ENCODE data around the gene DNAJA2.

Gene DNAJA2

DNA sequence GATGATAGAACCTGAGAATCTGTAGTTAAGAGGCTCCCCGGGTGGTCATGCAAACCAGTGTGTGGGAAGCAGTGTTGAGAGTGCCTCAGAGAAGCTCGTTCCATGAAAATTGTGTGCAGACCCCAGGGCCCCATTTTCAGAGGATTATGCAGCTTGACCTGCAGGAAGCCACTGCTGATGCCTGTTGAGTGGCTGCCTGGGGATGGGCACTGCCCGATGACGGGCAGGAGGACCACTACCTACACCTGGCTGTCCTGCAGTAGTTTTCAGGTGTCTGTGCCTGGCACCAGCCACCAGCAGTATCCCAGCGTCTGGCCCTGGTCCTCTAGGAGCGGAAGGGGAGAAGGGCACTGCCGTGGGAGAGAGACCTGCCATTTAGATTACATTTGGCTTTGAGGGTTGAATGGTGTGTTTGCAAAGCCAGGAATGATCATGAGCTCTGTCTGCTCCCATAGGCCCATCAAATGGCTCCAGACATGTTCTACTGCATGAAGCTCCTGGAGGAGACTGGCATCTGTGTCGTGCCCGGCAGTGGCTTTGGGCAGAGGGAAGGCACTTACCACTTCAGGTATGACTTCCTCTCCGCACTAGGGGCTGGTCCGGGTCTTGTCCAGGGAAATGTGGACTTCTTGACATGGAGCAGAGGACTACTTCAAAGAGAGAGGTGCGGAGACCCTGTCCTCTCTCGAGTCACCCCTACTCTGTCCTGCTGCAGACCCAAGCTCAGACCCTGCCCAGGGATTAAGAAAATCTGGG is 46.8 kb downstream of the DNAJA2 start:
- no peak for DNase-seq

DNA sequence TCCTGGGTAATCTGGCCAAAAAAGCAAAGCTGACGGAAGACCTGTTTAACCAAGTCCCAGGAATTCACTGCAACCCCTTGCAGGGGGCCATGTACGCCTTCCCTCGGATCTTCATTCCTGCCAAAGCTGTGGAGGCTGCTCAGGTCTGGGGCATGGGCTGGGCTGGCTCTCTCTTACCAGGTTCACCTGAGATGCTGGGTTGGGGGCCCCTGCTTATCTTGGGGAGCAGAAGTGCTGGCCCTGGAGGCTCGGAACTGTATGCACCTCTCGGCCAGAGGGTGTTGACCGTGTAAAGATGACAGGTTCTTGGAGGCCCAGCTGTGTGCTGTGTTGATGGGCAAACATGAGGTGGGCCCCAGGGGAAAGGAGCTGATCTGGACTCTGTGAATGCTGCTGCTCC is 49.1 kb downstream of the DNAJA2 start:
- DNase-seq: no peak

- no peak for DNase-seq
Observed at GRCh38 chr16:46923513-46924295, 49.8 kb downstream of the DNAJA2 start.

DNA sequence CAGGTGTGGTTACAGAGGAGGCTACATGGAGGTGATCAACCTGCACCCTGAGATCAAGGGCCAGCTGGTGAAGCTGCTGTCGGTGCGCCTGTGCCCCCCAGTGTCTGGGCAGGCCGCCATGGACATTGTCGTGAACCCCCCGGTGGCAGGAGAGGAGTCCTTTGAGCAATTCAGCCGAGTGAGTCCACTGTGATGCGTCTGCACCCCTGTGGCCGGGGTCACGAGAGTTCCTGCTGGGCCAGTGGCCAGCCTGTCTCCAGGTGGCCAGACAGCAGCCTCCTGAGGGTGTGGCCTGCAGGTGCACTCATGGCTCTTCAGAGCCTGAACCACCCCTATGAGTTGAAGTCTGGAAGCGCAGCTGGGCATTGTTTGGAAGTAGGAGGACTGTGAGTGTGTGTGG is 51.2 kb downstream of the DNAJA2 start:
- no peak for DNase-seq

GRCh38 chr16:46920402-46921068 is 52.9 kb downstream of the DNAJA2 start:
- no peak for DNase-seq

- DNase-seq: no peak
Observed at GRCh38 chr16:46918905-46919792, 54.3 kb downstream of the DNAJA2 start.

DNA sequence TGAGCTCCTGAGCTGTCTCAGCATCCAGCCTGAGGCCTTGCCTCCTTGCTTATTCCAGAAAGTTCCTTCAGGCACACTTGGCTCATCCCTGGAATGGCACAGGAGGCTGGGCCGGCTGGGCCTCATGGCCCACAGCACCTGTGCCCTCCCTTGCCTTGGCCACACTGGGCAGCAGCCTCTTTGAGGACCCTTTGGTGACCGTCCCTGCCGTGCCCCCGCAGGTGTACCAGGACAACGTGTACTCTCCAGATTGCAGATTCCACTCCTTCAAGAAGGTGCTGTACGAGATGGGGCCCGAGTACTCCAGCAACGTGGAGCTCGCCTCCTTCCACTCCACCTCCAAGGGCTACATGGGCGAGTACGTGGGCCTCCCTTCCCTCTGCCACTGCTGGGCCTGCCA is 55.1 kb downstream of the DNAJA2 start:
- DNase-seq: no peak

DNA sequence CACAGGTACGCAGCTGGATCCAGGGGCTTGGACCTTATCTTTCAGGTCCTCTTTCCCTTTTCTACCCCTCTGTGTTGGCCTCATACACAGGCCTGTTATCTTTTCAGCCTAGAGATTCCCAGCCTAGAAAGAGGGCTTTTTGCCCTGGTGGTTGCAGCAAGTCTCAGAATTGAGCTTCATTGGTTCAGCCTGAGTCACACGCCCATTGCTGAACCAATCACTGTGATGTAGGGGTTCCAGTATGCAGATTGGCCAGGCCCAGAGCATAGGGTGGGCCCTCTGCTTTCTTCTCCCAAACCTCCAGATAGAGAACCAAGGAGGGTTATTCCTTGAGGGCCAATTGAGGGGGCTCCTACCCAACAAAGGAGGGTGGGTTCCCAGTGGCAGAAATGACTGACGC is 56.5 kb downstream of the DNAJA2 start:
- DNase-seq: no peak

DNA sequence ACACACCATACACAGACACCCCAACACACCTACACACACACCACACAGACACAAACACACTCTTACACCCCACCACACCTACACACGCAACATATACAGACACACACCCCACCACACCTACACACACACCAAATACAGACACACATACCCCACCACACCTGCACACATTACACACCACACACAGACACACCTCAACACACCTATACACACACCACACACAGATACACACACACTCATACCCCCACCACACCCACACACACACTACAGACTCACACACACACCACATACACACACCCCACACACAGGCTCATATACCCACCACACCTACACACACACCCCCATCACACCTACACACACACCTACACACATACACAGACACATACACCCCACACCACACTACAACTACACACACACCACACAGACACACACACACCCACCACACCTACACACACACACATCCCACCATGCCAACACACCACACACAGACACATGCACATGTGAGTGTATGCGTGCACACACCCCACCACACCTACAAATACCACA is 57.9 kb downstream of the DNAJA2 start:
- DNase-seq: no peak

DNA sequence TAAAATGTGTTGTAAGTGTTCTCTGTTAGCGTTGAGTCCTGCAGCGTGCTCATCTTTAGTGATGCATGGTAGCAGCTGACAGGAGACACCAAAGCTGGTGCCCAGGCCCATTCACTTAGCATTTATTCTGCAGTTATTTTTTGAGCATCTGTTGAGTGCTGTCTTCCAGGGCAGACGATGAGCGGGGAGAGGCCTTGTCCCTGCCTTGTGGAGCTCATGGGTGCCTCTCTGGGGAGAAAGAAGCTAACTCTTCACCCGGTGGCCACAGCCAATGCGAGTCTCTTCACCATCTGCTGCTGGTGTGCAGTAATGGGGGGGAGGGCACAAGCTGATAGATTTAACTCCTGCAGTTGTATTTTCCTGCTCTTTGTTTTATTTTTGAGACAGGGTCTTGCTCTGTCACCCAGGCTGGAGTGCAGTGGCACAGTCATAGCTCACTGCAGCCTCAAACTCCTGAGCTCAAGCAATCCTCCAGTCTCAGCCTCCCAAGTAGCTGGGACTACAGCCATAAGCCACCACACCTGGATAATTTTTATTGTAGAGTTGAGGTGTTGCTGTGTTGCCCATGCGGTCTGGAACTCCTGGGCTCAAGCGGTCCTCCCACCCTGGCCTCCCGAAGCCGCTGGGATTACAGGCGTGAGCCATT is 58.8 kb downstream of the DNAJA2 start:
- DNase-seq: no peak

- no peak for DNase-seq
Observed at GRCh38 chr16:46911650-46912049, 61.8 kb downstream of the DNAJA2 start.

GRCh38 chr16:46911038-46911437 is 62.4 kb downstream of the DNAJA2 start:
- DNase-seq: no peak

DNA sequence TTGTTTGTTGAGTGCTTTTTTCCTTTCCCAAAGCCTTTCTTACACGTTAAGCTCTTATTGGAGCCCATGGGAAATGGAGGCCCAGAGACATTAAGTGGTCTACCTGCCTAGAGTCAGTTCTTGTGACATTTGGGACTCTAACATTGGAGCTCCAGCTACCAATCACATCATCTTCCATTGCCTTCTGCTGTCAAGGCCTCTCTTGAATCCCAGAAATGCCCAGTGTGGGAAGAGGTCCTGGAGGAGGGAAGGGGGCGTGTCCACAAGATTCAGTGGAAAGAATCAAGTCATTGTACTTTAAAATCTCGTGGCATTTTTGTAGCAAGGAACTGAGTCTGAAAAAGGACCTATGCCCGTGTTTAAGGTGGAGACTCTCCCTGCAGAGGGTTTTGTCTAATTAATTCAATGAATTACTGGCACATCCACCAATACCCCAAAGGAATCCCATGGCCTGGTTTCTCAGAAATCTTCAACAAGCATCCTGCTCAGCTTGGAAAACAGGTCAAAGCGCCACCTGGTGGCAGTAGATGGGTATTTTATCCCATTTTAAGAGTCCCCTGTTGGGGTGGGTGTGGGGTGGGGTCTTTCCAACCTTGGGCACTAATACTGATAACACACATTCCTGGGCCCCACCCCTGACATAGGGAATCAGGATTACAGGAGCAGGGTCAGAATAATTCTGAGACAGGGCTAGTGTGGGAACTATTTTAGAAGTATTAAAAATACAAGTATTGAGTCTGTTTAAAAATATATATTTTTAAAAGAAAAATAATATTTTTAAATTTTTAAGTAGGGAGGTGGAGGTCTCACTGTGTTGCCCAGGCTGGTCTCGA is 64.7 kb downstream of the DNAJA2 start:
- peak; percentile 50 for DNase-seq

- no peak for DNase-seq
Observed at GRCh38 chr16:46907061-46907774, 66.3 kb downstream of the DNAJA2 start.

- DNase-seq: no peak
Observed at GRCh38 chr16:46906360-46907060, 67.0 kb downstream of the DNAJA2 start.
